NCI-H446 (cell line): ENCODE data around the gene RAI1.
"Not testable (repeated sequence)": the region's sequence is repeated elsewhere in the genome, so short reads cannot be mapped to it uniquely, and the experiment has no call there.

Experiments
- DNase-seq, 2 experiments: peaks; one replicate each; lab custom pipeline; 2025; lab: John Stamatoyannopoulos, UW

RAI1 gene, protein sequence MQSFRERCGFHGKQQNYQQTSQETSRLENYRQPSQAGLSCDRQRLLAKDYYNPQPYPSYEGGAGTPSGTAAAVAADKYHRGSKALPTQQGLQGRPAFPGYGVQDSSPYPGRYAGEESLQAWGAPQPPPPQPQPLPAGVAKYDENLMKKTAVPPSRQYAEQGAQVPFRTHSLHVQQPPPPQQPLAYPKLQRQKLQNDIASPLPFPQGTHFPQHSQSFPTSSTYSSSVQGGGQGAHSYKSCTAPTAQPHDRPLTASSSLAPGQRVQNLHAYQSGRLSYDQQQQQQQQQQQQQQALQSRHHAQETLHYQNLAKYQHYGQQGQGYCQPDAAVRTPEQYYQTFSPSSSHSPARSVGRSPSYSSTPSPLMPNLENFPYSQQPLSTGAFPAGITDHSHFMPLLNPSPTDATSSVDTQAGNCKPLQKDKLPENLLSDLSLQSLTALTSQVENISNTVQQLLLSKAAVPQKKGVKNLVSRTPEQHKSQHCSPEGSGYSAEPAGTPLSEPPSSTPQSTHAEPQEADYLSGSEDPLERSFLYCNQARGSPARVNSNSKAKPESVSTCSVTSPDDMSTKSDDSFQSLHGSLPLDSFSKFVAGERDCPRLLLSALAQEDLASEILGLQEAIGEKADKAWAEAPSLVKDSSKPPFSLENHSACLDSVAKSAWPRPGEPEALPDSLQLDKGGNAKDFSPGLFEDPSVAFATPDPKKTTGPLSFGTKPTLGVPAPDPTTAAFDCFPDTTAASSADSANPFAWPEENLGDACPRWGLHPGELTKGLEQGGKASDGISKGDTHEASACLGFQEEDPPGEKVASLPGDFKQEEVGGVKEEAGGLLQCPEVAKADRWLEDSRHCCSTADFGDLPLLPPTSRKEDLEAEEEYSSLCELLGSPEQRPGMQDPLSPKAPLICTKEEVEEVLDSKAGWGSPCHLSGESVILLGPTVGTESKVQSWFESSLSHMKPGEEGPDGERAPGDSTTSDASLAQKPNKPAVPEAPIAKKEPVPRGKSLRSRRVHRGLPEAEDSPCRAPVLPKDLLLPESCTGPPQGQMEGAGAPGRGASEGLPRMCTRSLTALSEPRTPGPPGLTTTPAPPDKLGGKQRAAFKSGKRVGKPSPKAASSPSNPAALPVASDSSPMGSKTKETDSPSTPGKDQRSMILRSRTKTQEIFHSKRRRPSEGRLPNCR (N-terminal part only)

DNA sequence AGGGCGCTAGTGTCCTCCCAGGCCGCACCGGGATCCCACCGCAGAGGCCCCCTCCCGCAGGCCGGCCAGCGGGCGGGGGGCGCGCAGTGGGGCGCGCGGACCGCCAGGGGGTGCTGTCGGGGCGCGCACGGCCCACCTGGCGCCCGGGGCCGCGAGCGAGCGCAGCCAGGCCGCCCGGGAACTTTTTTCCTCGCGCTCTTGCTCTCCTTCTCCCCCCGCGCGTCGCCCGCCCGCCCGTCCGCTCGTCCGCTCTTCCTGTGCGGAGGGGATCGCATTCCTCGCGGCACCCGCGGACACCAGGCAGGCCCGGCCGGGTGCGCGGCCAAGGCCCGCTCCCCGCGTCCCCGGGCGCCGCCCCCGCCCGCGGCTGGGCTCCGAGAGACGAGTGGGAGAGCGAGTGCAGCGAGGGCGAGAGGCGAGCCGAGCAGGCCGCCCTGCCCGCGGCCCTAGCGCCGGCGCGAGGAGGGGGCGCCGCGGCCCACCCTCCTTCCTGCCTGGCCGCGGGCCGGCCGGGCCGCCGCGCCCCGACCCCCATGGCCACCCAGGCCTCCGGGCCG lies at the start of gene RAI1:
RAI1 (plus strand) TSS at position 272 of the 557 bp plus-strand sequence. CDS start 111,491 bp downstream, outside the sequence.
- DNase-seq: peak in 1 of 2 experiments; percentile 82

DNA sequence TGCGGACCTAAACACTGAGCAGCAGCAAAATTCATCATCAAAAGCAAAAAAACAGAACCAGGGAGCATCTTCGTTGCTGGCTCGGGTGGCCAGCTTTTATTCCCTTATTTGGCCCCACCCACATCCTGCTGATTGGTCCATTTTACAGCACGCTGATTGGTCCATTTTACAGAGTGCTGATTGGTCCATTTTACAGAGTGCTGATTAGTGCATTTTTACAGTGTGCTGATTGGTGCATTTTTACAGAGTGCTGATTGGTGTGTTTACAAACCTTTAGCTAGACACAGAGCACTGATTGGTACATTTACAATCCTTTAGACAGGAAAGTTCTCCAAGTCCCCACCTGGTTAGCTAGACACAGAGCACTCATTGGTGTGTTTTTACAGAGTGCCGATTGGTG lies 48.6 kb upstream of the RAI1 start:
- DNase-seq: not testable (repeated sequence)

- DNase-seq: no peak
These were observed 47.9 kb upstream of the RAI1 start for GRCh38 chr17:17633310-17633709.

DNA sequence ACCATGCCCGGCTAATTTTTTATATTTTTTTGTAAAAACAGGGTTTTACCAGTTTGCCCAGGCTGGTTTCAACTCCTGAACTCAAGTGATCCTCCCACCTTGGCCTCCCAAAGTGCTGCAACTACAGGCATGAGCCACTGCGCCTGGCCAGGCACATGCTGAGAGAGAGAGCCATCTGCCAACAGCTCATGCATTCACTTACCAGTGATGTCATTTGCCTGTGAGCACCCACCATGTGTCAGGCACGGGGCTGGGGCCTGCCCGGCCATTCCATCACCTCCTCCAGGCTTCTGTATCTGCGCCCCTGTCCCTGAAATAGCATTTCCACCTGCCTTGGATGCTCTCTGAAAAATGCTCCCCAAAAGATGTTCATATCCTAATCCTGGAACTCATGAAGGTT lies 46.1 kb upstream of the RAI1 start:
- DNase-seq: peak in 1 of 2 experiments; percentile 52

DNA sequence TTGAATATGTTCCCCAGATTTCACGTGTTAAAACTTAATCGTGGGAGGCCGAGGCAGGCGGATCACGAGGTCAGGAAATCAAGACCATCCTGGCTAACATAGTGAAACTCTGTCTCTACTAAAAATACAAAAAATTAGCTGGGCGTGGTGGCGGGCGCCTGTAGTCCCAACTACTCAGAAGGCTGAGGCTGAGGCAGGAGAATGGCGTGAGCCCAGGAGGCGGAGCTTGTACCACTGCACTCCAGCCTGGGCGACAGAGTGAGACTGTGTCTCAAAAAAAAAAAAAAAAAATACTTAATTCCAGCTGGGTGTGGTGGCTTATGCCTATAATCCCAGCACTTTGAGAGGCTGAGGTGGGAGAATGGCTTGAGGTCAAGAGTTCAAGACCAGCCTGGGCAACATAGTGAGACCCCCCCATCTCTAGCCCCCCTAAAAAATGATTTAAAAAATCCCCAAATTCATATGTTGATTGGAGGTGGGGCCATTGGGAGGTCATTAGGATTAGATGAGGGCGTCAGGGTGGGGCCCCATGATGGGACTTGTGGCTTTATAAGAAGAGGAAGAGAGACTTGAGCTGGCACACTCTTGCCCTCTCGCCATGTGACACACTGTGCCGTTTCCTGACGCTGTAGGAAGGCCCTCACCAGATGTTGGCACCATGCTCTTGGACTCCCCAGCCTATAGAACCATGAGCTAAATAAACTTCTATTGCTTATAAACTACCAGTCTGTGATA lies 45.6 kb upstream of the RAI1 start:
- peak in 1 of 2 experiments; percentile 10 for DNase-seq

GRCh38 chr17:17636272-17636885 lies 44.9 kb upstream of the RAI1 start:
- DNase-seq: peak in 1 of 2 experiments; percentile 48

GRCh38 chr17:17638467-17638866 lies 42.8 kb upstream of the RAI1 start:
- DNase-seq: no peak

DNA sequence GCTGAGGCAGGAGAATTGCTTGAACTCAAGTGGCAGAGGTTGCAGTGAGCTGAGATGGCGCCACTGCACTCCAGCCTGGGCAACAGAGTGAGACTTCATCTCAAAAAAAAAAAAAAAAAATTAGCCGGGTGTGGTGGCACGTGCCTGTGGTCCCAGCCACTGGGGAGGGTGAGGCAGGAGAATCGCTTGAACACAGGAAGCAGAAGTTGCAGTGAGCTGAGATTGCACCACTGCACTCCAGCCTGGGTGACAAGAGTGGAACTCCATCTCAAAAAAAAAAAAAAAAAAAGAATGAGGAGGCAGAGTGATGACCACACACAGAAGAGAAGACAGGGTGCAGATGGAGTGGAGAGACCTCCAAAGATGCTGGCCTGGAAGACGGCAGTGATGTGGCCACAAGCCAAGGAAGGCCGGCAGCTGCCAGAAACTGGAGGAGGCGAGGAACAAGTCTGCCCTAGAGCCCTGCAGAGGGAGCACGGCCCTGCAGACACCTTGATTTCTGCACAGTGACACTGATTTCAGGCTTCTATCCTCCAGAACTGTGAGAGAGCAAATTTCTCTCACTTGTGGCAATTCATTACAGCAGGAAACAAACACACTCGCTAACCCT lies 41.5 kb upstream of the RAI1 start:
- DNase-seq: peak; percentile 48 to 83

GRCh38 chr17:17641621-17642409 lies 39.4 kb upstream of the RAI1 start:
- DNase-seq: peak; percentile 68 to 87

DNA sequence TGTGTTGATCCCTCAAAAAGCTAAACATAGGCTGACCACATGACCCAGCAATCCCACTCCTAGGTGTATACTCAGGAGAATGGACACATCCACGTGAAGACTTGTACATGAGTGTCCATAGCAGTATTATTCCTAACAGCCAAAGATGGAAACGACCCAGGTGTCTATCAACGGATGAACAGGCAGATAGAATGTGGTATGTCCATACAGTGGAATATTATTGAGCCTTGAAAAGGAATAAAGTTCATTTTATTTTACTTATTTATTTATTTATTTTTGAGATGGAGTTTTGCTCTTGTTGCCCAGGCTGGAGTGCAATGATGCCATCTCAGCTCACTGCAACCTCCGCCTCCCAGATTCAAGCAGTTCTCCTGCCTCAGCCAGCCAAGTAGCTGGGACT lies 36.1 kb upstream of the RAI1 start:
- DNase-seq: not testable (repeated sequence)

DNA sequence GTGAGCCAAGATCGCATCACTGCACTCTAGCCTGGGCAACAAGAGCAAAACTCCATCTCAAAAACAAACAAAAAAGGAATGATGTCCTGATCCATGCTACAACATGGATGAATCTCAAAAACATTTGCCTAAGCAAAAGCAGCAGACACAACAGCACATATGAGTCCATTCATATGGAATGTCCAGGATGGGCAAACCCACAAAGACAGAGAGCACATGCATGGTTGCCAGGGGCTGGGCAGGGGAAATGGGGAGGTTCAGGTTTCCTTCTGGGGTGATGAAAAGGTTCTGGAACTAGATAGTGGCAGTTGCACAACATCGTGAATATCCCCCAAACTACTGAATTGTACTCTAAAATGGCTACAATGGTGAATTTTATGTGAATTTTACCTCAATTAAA lies 35.3 kb upstream of the RAI1 start:
- DNase-seq: no peak

DNA sequence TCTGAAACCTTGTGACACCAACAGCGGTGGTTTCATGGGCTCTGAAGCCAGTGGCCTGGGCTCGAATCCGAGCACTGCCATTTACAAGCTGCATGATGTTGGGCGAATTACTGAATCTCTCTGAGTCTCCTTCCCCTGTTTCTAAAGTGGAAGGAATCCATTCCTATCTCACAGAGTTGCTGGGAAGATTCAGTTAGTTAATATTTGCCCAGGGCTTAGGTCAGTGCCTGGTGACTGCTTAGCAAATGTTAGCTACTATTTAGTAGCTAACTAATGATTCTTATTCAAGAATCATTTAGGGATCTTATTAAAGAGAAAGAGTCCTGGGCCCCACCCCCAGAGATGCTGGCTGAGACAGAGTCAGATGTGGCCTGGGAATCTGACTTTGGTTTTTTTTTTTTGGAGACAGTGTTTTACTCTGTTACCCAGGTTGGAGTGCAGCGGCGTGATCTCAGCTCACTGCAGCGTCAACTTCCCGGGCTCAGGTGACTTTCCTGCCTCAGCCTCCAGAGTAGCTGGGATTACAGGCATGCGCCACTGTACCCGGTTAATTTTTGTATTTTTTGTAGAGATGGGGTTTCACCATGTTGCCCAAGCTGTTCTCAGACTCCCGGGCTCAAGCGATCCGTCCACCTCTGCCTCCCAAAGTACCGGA lies 33.6 kb upstream of the RAI1 start:
- DNase-seq: no peak

DNA sequence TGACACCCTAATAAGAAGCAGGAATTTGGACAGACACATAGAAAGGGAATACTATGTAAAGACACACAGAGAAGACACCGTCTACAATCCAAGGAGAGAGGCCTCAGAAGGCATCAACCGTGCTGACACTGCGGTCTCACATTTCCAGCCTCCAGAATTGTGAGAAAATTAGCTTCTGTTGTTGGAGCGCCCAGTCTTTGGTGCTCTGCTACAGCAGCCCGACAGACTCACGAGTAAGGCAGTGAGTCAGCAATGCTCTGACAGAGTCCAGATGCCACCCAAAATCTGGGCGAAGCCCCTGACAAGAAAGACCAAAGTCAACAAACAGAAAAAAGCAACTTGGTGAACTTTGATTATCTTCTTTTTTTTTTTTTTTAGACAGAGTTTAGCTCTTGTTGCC lies 32.5 kb upstream of the RAI1 start:
- peak in 1 of 2 experiments; percentile 5 for DNase-seq

- DNase-seq: no peak
These were observed 30.3 kb upstream of the RAI1 start for GRCh38 chr17:17650959-17651358.

DNA sequence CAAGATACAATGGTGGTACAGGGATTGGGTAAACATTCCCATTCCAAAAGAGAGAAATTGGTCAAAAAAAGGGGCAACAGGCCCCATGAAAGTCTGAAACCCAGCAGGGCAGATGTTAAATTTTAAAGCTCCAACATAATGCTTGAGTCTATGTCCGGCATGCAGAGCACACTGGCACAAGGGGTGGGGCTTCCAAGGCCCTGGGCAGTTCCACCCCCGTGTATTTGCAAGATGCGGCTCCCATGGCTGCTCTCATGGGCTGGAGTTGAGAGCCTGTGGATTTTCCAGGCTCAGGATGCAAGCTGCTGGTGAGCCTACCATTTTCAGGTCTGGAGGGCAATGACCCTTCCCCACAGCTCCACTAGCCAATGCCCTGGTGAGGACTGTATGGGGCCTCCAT lies 27.9 kb upstream of the RAI1 start:
- DNase-seq: no peak

DNA sequence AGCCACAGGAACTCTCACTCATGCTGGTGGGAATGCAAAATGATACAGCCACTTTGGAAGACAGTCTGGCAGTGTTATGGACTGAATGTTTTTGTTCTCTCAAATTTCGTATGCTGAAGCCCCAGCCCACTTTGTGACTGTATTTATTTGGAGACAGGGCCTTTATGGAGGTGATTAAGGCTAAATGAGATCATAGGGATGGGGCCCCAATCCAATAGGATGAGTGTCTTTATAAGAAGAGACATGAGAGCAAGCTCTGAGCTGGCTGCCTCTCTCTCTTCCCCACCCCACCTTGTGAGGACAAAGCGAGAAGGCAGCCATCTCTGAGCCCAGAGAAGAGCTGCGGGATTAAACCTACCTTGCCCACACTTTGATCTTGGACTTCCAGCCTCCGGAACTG lies 21.9 kb upstream of the RAI1 start:
- DNase-seq: no peak

DNA sequence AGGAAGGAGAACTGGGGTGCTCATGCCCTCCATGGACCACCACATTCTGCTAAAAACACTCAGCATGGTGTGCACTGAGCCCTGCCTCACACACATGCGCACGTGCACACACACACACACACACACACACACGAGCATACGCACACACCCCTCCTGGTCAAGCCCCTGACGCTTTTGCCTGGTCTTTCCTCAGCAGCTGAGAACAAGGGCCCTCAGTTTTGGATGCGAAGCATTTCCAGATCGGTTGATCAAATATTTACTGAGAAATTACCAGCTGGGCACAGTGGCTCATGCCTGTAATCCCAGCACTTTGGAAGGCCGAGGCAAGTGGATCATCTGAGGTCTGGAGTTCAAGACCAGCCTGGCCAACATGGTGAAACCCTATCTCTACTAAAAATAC lies 20.1 kb upstream of the RAI1 start:
- DNase-seq: no peak

- no peak for DNase-seq
These were observed 19.3 kb upstream of the RAI1 start for GRCh38 chr17:17661834-17662385.
